HepG2 (cell line): ENCODE measurements around the gene SENP6. TPM values are rescaled to one million over a fixed set of nuclear protein-coding genes. Genes with fewer than 3 reads are reported as not detected.

Source experiments
- ATAC-seq: fragments of 200-7000 bp; cut with Tn5 transposase; 3 replicates; pipeline ENCODE4 v1.9.1; 2020; ENCODE audit warnings: mild to moderate bottlenecking, moderate library complexity
- BruUV-seq: library from RNA; stranded (reverse); fragments of 400-500 nt; replicated peaks from 2 replicates; lab custom pipeline; 2021; lab: Mats Ljungman, UMichigan
- CTCF ChIA-PET: fragments of 300-600 bp; formaldehyde crosslinking; extraction: SDS; loops from one replicate; lab custom pipeline; 2021; ENCODE audit warnings: low total read pairs, inconsistent platforms, low intra/inter-chr PET ratio; lab: Yijun Ruan, JAX
- POLR2A ChIA-PET: fragments of 350-600 bp; sonication (Branson Sonifier 250); formaldehyde crosslinking; loops from one replicate; lab custom pipeline; 2020; ENCODE audit warnings: antibody characterized with exemption, inconsistent platforms; lab: Yijun Ruan, JAX
- DNase-seq: peaks from one replicate; pipeline ENCODE4 v3.0.0-alpha.2; 2015; ENCODE audit warnings: low spot score
- FAIRE-seq: peaks from 3 replicates; lab custom pipeline; 2011; peaks lifted over from hg19 to GRCh38; lab: Jason Lieb, UNC
- H2AFZ ChIP-seq: one replicate; pipeline ENCODE4 v1.6.1; 2011; ENCODE audit warnings: low read length, inconsistent platforms
- H3K27ac ChIP-seq: fragments of 300-600 bp; 3 replicates; pipeline ENCODE4 v1.8.0; 2011; ENCODE audit warnings: mixed run types, mild to moderate bottlenecking, mixed read lengths, low read length, inconsistent platforms; ENCODE audit not compliant: insufficient read depth; ENCODE audit errors: extremely low read length
- H3K27me3 ChIP-seq, 2 experiments: fragments of 200-600 bp in 1 of 2; 2 replicates in 1 of 2; 3 replicates in 1 of 2; pipeline versions ENCODE4 v1.6.0 to v1.8.0; 2011; ENCODE audit warnings: low read length in 2 of 2, mild to moderate bottlenecking in 2 of 2, moderate library complexity in 2 of 2, inconsistent platforms in 1 of 2; ENCODE audit not compliant: insufficient read depth in 2 of 2, control insufficient read depth in 1 of 2
- H3K36me3 ChIP-seq, 2 experiments: fragments of 200-600 bp in 1 of 2; replicated peaks in 1 of 2; 2 replicates in 1 of 2; 3 replicates in 1 of 2; pipeline versions ENCODE4 v1.5.1 to v1.8.0; 2011; ENCODE audit warnings: low read length in 2 of 2, inconsistent platforms in 1 of 2; ENCODE audit not compliant: insufficient read depth in 2 of 2, control insufficient read depth in 1 of 2
- H3K4me1 ChIP-seq: 2 replicates; pipeline ENCODE4 v1.5.1; 2012; ENCODE audit warnings: low read length, inconsistent platforms; ENCODE audit not compliant: insufficient read depth
- H3K4me2 ChIP-seq: 2 replicates; pipeline ENCODE4 v1.6.0; 2011; ENCODE audit warnings: low read depth, low read length, inconsistent platforms
- H3K4me3 ChIP-seq, 3 experiments: fragments of 200-600 bp in 1 of 3; sonication (generic), shearing (Covaris generic) in 1 of 3; replicated peaks in 1 of 3; 2 replicates each; pipeline ENCODE4 v1.5.1; 2011 to 2016; ENCODE audit warnings: low read length in 3 of 3, inconsistent platforms in 2 of 3, low read depth in 2 of 3, mild to moderate bottlenecking in 2 of 3, control low read depth in 1 of 3, mixed read lengths in 1 of 3; ENCODE audit not compliant: insufficient read depth in 1 of 3
- H3K79me2 ChIP-seq: one replicate; pipeline ENCODE4 v1.6.1; 2011; ENCODE audit warnings: low read length, inconsistent platforms; ENCODE audit not compliant: insufficient read depth
- H3K9ac ChIP-seq: 2 replicates; pipeline ENCODE4 v1.6.0; 2011; ENCODE audit warnings: mild to moderate bottlenecking, low read depth, low read length, inconsistent platforms; ENCODE audit not compliant: insufficient read depth
- H3K9me3 ChIP-seq: 2 replicates; pipeline ENCODE4 v1.5.1; 2012; ENCODE audit warnings: mild to moderate bottlenecking, low read length
- H4K20me1 ChIP-seq: 2 replicates; pipeline ENCODE4 v1.6.0; 2011; ENCODE audit warnings: inconsistent platforms, mild to moderate bottlenecking, low read length, moderate library complexity; ENCODE audit not compliant: insufficient read depth
- SOX5 ChIP-seq: IDR thresholded peaks from 2 replicates; pipeline ENCODE4 v1.6.1; 2016; ENCODE audit warnings: borderline replicate concordance
- ZBTB7A ChIP-seq: sonication (generic); formaldehyde crosslinking; IDR thresholded peaks from 2 replicates; pipeline ENCODE4 v1.8.0; 2022; ENCODE audit warnings: mild to moderate bottlenecking, missing genetic modification reagents
- ZNF281 ChIP-seq: sonication (generic); formaldehyde crosslinking; IDR thresholded peaks from 2 replicates; pipeline ENCODE4 v1.4.0; 2020; ENCODE audit warnings: missing genetic modification reagents, borderline replicate concordance
- ZNF580 ChIP-seq: IDR thresholded peaks from 2 replicates; pipeline ENCODE4 v1.6.1; 2016; ENCODE audit warnings: low read depth, borderline replicate concordance
- WGBS: methylation state at CpG from one replicate; pipeline ENCODE4 v1.1.6; 2017; ENCODE audit warnings: low lambda C conversion rate; 5-methylcytosine and 5-hydroxymethylcytosine counted together
- in situ Hi-C: cut with HindIII; loops from 2 replicates; pipeline ENCODE4 v1.10.0; 2017; ENCODE audit warnings: low pct_unique_long_range_greater_than_20kb; ENCODE audit not compliant: extremely low pct_ligation_motif_present
- intact Hi-C: fragments of 100-400 bp; cut with micrococcal nuclease; formaldehyde crosslinking; loops from one replicate; pipeline ENCODE4 v1.10.0; 2022; ENCODE audit not compliant: unreplicated experiment
- polyA plus RNA-seq, 8 experiments: library from polyadenylated mRNA; depleted of rRNA in 3 of 8; stranded (reverse) in 7 of 8; unstranded in 1 of 8; fragments of >200 nt; fragmentation: Illumina TruSeq in 4 of 8; extraction: Trizol in 4 of 8; gene quantifications; 2 replicates each; pipeline versions ENCODE4 v1.2.1 to v1.2.3, GENCODE V29; 2011 to 2016; ENCODE audit warnings: low read depth in 4 of 8, missing spikeins in 1 of 8, mixed read lengths in 1 of 8; ENCODE audit not compliant: insufficient read depth in 1 of 8
- total RNA-seq, 5 experiments: library from RNA; depleted of rRNA; stranded (reverse); fragments of >200 nt; fragmentation: Illumina TruSeq; extraction: Trizol; gene quantifications; 2 replicates each; pipeline ENCODE4 v1.2.3, GENCODE V29; 2016; ENCODE audit warnings: low read depth in 1 of 5

SENP6 gene
- total and polyA plus RNA-seq, 2 of the 13 experiments (the other 11 are each of a cell fraction or from before 2014, with no cell fraction given) = 21.9 to 50.1 TPM

GRCh38 chr6:75620381-75621304 lies 19.0 kb downstream of the SENP6 start:
- CTCF ChIA-PET = no interaction called here
- H3K36me3 ChIP-seq = peaks cover 0 to 19% of the 10 kb centered on the region in 2 experiments; a peak in 3 of 5 replicates
- BruUV-seq = no TSS peak
- H3K4me2 ChIP-seq = no peak overlapping the region
- no peaks in the 10 kb centered on the region for H3K4me1 ChIP-seq
- no peak overlapping the region for H3K27ac ChIP-seq
- H3K9me3 ChIP-seq = no peaks in the 10 kb centered on the region
- FAIRE-seq = no peak
- TF ChIP-seq SOX5 = no peak
- TF ChIP-seq ZNF580 (CRISPR knock-in tag) = no peak
- no peak for TF ChIP-seq ZNF281 (CRISPR knock-in tag)
- no peak for TF ChIP-seq ZBTB7A (CRISPR knock-in tag)
- DNase-seq = no peak
- H3K9ac ChIP-seq = no peak overlapping the region
- in situ Hi-C loops (no loop called here), intact Hi-C loops (no loop called here)
- no peak overlapping the region for H2AFZ ChIP-seq
- ATAC-seq = no peak
- WGBS = 94% methylated on average over 7 of the region's 7 CpGs
- POLR2A ChIA-PET = interaction anchor here (1.3 kb wide), 1 partner anchor 19 kb away, joined by 5 read pairs; the partner anchor contains the start of gene SENP6
- peaks cover 10% of the 10 kb centered on the region for H4K20me1 ChIP-seq
- H3K27me3 ChIP-seq = no peaks in the 10 kb centered on the region
- H3K79me2 ChIP-seq = peaks cover 77% of the 10 kb centered on the region
- no peak overlapping the region for H3K4me3 ChIP-seq
